DOHH2 (cell line): Measurements from ENCODE around the gene ITGA11.

Experiments used
- H3F3A ChIP-seq: fragments of 200-600 bp; sonication (generic), shearing (Covaris generic); 2 replicates; pipeline ENCODE4 v1.6.0; 2016; ENCODE audit warnings: antibody characterized with exemption, mild to moderate bottlenecking; ENCODE audit not compliant: control insufficient read depth, insufficient read depth
- H3K27ac ChIP-seq: fragments of 200-600 bp; sonication (generic); 2 replicates; pipeline ENCODE4 v1.5.1; 2014; ENCODE audit warnings: low read depth, mild to moderate bottlenecking, low read length, moderate library complexity
- H3K27me3 ChIP-seq: fragments of 200-600 bp; sonication (generic); 2 replicates; pipeline ENCODE4 v1.6.1; 2014; ENCODE audit warnings: mild to moderate bottlenecking, low read length, mixed read lengths; ENCODE audit not compliant: control insufficient read depth
- H3K36me3 ChIP-seq: fragments of 200-600 bp; sonication (generic); 2 replicates; pipeline ENCODE4 v1.6.1; 2014; ENCODE audit warnings: mild to moderate bottlenecking, low read length, moderate library complexity, mixed read lengths; ENCODE audit not compliant: control insufficient read depth
- H3K4me1 ChIP-seq: fragments of 200-600 bp; sonication (generic); 2 replicates; pipeline ENCODE4 v1.6.1; 2014; ENCODE audit warnings: mild to moderate bottlenecking, low read length, mixed read lengths; ENCODE audit not compliant: control insufficient read depth
- H3K4me2 ChIP-seq: fragments of 200-600 bp; sonication (generic); 2 replicates; pipeline ENCODE4 v1.6.0; 2014; ENCODE audit warnings: mild to moderate bottlenecking, low read length, moderate library complexity
- H3K4me3 ChIP-seq: fragments of 200-600 bp; sonication (generic); 2 replicates; pipeline ENCODE4 v1.5.1; 2014; ENCODE audit warnings: mild to moderate bottlenecking, low read length, mixed read lengths
- H3K79me2 ChIP-seq: fragments of 200-600 bp; sonication (generic); 2 replicates; pipeline ENCODE4 v1.6.1; 2014; ENCODE audit warnings: mild to moderate bottlenecking, low read length, mixed read lengths; ENCODE audit not compliant: control insufficient read depth
- H3K9me2 ChIP-seq: fragments of 200-600 bp; sonication (generic); replicated peaks from 2 replicates; pipeline ENCODE4 v1.6.1; 2014; ENCODE audit warnings: mild to moderate bottlenecking, low read length, mixed read lengths; ENCODE audit not compliant: control insufficient read depth
- H3K9me3 ChIP-seq: fragments of 200-600 bp; sonication (generic); 2 replicates; pipeline ENCODE4 v1.6.1; 2014; ENCODE audit warnings: antibody characterized with exemption, low read length, mixed read lengths; ENCODE audit not compliant: control insufficient read depth, insufficient read depth
- H4K20me1 ChIP-seq: fragments of 200-600 bp; sonication (generic); 2 replicates; pipeline ENCODE4 v1.6.0; 2014; ENCODE audit warnings: low read depth, mild to moderate bottlenecking, antibody characterized with exemption, low read length, moderate library complexity; ENCODE audit not compliant: control insufficient read depth, insufficient read depth
- CTCF ChIP-seq: fragments of 200-600 bp; sonication (generic); IDR thresholded peaks from one replicate; pipeline ENCODE4 v1.5.1; 2014; ENCODE audit warnings: antibody characterized with exemption, mild to moderate bottlenecking, low read depth, low read length; ENCODE audit not compliant: poor library complexity, severe bottlenecking
- EZH2phosphoT487 ChIP-seq: fragments of 200-600 bp; sonication (generic); IDR thresholded peaks from 2 replicates; pipeline ENCODE4 v1.6.1; 2017; ENCODE audit warnings: borderline replicate concordance, mild to moderate bottlenecking, antibody characterized with exemption, low read length, moderate library complexity, mixed read lengths

ITGA11 gene

GRCh38 chr15:68374168-68374745 is 57.7 kb downstream of the ITGA11 start:
- no peaks in the 10 kb centered on the region for H3K27me3 ChIP-seq
- no peaks in the 10 kb centered on the region for H3F3A ChIP-seq
- H3K79me2 ChIP-seq = no peaks in the 10 kb centered on the region
- no peaks in the 10 kb centered on the region for H4K20me1 ChIP-seq
- no peaks in the 10 kb centered on the region for H3K9me2 ChIP-seq
- no peak for TF ChIP-seq EZH2phosphoT487
- TF ChIP-seq CTCF = no peak
- no peaks in the 10 kb centered on the region for H3K36me3 ChIP-seq
- no peak overlapping the region for H3K4me3 ChIP-seq
- no peaks in the 10 kb centered on the region; the same call in 1 of the 2 replicates for H3K4me1 ChIP-seq
- H3K9me3 ChIP-seq = no peaks in the 10 kb centered on the region
- no peak overlapping the region for H3K27ac ChIP-seq
- no peak overlapping the region for H3K4me2 ChIP-seq

- H3K36me3 ChIP-seq = no peaks in the 10 kb centered on the region
- no peak overlapping the region for H3K27ac ChIP-seq
- no peak overlapping the region for H3K4me2 ChIP-seq
- no peak for TF ChIP-seq CTCF
- no peak for TF ChIP-seq EZH2phosphoT487
- no peaks in the 10 kb centered on the region for H3K27me3 ChIP-seq
- H3K9me2 ChIP-seq = no peaks in the 10 kb centered on the region
- H3K4me1 ChIP-seq = no peaks in the 10 kb centered on the region
- H3F3A ChIP-seq = no peaks in the 10 kb centered on the region
- H3K4me3 ChIP-seq = no peak overlapping the region
- H3K9me3 ChIP-seq = no peaks in the 10 kb centered on the region
- no peaks in the 10 kb centered on the region for H4K20me1 ChIP-seq
- H3K79me2 ChIP-seq = no peaks in the 10 kb centered on the region
Observed at GRCh38 chr15:68373028-68373427, 58.9 kb downstream of the ITGA11 start.

GRCh38 chr15:68372291-68372811 is 59.6 kb downstream of the ITGA11 start:
- H3K36me3 ChIP-seq = no peaks in the 10 kb centered on the region
- H3K27me3 ChIP-seq = no peaks in the 10 kb centered on the region; the same call in 1 of the 2 replicates
- no peak overlapping the region for H3K4me3 ChIP-seq
- no peaks in the 10 kb centered on the region for H3K4me1 ChIP-seq
- no peaks in the 10 kb centered on the region for H3F3A ChIP-seq
- no peak overlapping the region for H3K4me2 ChIP-seq
- H3K9me2 ChIP-seq = no peaks in the 10 kb centered on the region
- TF ChIP-seq CTCF = no peak
- no peak for TF ChIP-seq EZH2phosphoT487
- H3K9me3 ChIP-seq = no peaks in the 10 kb centered on the region
- no peaks in the 10 kb centered on the region for H3K79me2 ChIP-seq
- H3K27ac ChIP-seq = no peak overlapping the region
- no peaks in the 10 kb centered on the region for H4K20me1 ChIP-seq
